Neural progenitor cell (in vitro differentiated cells): ENCODE results near the gene A2M. TPM values are rescaled to one million over a fixed set of nuclear protein-coding genes. Genes with fewer than 3 reads are reported as not detected.

Experiments used
- DNase-seq: peaks from one replicate; pipeline ENCODE4 v3.0.0-alpha.2; 2016; ENCODE audit warnings: low spot score
- H2AFZ ChIP-seq: fragments of 200-600 bp; sonication (generic); replicated peaks from 2 replicates; pipeline ENCODE4 v1.6.1; 2016; ENCODE audit warnings: antibody characterized with exemption
- H3F3A ChIP-seq: fragments of 200-600 bp; sonication (generic); 2 replicates; pipeline ENCODE4 v1.6.1; 2016; ENCODE audit warnings: antibody characterized with exemption, low read depth
- H3K27ac ChIP-seq: fragments of 200-600 bp; sonication (generic); 2 replicates; pipeline ENCODE4 v1.5.1; 2016; ENCODE audit warnings: mild to moderate bottlenecking
- H3K27me3 ChIP-seq: fragments of 200-600 bp; sonication (generic); 2 replicates; pipeline ENCODE4 v1.6.1; 2016; ENCODE audit warnings: mild to moderate bottlenecking, moderate library complexity
- H3K36me3 ChIP-seq: fragments of 200-600 bp; sonication (generic); 2 replicates; pipeline ENCODE4 v1.5.1; 2016
- H3K4me1 ChIP-seq: fragments of 200-600 bp; sonication (generic); 2 replicates; pipeline ENCODE4 v1.6.1; 2016; ENCODE audit warnings: mixed run types
- H3K4me2 ChIP-seq: fragments of 200-600 bp; sonication (generic); 2 replicates; pipeline ENCODE4 v1.6.1; 2016
- H3K4me3 ChIP-seq: fragments of 200-600 bp; sonication (generic); 2 replicates; pipeline ENCODE4 v1.5.1; 2016
- H3K79me2 ChIP-seq: fragments of 200-600 bp; sonication (generic); 2 replicates; pipeline ENCODE4 v1.6.1; 2016; ENCODE audit warnings: low read depth
- H3K9ac ChIP-seq: fragments of 200-600 bp; sonication (generic); 2 replicates; pipeline ENCODE4 v1.6.1; 2016
- H3K9me3 ChIP-seq: fragments of 200-600 bp; sonication (generic); 2 replicates; pipeline ENCODE4 v1.5.1; 2016; ENCODE audit warnings: low read depth
- H4K20me1 ChIP-seq: fragments of 200-600 bp; sonication (generic); 2 replicates; pipeline ENCODE4 v1.6.1; 2016; ENCODE audit warnings: low read depth
- H3K27ac Mint-ChIP-seq: 3 replicates; pipeline ENCODE4 v1.8.0; 2021; ENCODE audit warnings: mixed read lengths
- H3K27me3 Mint-ChIP-seq: 2 replicates; pipeline ENCODE4 v1.8.0; 2022; ENCODE audit warnings: low read depth, mild to moderate bottlenecking, inconsistent platforms, moderate library complexity, mixed read lengths; ENCODE audit not compliant: insufficient read depth
- H3K36me3 Mint-ChIP-seq: 3 replicates; pipeline ENCODE4 v1.8.0; 2021; ENCODE audit warnings: mixed read lengths
- H3K4me1 Mint-ChIP-seq: 3 replicates; pipeline ENCODE4 v1.8.0; 2021; ENCODE audit warnings: mixed read lengths
- H3K4me3 Mint-ChIP-seq: 3 replicates; pipeline ENCODE4 v1.8.0; 2021; ENCODE audit warnings: mild to moderate bottlenecking, moderate library complexity, mixed read lengths
- H3K9me3 Mint-ChIP-seq: 3 replicates; pipeline ENCODE4 v1.8.0; 2020; ENCODE audit warnings: mixed read lengths
- EZH2 ChIP-seq: fragments of 200-600 bp; sonication (generic); IDR thresholded peaks from 2 replicates; pipeline ENCODE4 v1.6.1; 2017; ENCODE audit warnings: antibody characterized with exemption, mild to moderate bottlenecking, moderate library complexity
- EZH2phosphoT487 ChIP-seq: fragments of 200-600 bp; sonication (generic); IDR thresholded peaks from 2 replicates; pipeline ENCODE4 v1.6.1; 2017; ENCODE audit warnings: antibody characterized with exemption
- total RNA-seq: library from RNA; depleted of rRNA; stranded (reverse); fragments of >200 nt; gene quantifications from 2 replicates; pipeline ENCODE4 v1.2.3, GENCODE V29; 2015; ENCODE audit warnings: low replicate concordance
- TF ChIP-seq, protein P1 (sequence below): fragments of 200-600 bp; sonication (generic); IDR thresholded peaks from 2 replicates; pipeline ENCODE4 v1.5.1; 2017; ENCODE audit warnings: antibody characterized with exemption, mild to moderate bottlenecking

The A2M gene
- total RNA-seq, 1 donor from 2014 or later = not detected

DNA sequence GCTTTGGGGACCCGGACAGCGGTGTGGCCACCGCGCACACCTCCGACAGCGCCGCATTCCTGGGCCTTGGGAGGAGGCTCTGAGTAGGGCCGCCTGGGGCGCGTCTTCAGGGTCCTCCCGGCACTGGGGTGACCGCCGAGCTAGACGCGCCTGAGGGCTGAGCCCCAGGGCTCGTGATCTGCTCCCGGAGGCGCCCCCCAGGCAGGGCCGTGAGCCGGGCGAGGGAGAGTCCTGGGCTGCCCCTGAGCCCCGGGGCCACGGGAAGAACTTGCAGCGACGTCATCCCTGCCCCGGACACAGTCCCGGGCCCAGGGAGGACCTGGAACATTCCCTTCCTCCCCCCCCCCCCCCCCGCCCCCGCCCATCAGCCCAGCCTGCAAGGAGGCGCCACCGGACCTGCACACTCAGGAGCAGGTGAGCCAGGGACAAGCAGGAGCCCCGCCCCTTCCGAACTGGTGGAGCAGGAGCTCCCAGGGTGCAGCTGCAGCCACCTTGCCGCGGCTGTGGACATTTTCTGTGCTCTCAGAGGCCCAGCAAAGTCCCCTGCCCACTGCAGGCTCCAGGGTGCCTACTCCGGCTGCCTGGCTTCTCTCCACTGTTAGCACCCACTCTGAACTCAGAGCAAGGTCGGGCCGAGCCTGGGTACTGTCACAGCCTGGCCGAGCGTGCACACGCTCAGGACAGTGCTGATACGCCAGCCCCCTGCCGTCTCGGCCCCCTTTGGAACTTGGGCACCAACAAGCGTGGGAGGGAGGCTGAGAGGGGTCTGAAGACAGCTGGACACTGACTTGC is 50.7 kb downstream of the A2M start:
- peak overlapping the region; percentile 75 for H3K4me3 ChIP-seq
- H3K4me1 ChIP-seq = peaks cover 10% of the 10 kb centered on the region
- H3F3A ChIP-seq = peaks cover 12% of the 10 kb centered on the region
- no peak overlapping the region for H3K27ac Mint-ChIP-seq
- H4K20me1 ChIP-seq = no peaks in the 10 kb centered on the region
- DNase-seq = peak; percentile 77
- H3K36me3 Mint-ChIP-seq = no peaks in the 10 kb centered on the region
- H3K27ac ChIP-seq = peak overlapping the region; percentile 65
- H3K9me3 Mint-ChIP-seq = no peaks in the 10 kb centered on the region
- no peak for TF ChIP-seq EZH2phosphoT487
- no peak for TF ChIP-seq EZH2
- TF ChIP-seq, protein P1, sequence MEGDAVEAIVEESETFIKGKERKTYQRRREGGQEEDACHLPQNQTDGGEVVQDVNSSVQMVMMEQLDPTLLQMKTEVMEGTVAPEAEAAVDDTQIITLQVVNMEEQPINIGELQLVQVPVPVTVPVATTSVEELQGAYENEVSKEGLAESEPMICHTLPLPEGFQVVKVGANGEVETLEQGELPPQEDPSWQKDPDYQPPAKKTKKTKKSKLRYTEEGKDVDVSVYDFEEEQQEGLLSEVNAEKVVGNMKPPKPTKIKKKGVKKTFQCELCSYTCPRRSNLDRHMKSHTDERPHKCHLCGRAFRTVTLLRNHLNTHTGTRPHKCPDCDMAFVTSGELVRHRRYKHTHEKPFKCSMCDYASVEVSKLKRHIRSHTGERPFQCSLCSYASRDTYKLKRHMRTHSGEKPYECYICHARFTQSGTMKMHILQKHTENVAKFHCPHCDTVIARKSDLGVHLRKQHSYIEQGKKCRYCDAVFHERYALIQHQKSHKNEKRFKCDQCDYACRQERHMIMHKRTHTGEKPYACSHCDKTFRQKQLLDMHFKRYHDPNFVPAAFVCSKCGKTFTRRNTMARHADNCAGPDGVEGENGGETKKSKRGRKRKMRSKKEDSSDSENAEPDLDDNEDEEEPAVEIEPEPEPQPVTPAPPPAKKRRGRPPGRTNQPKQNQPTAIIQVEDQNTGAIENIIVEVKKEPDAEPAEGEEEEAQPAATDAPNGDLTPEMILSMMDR = no peak
- no peaks in the 10 kb centered on the region for H3K9me3 ChIP-seq
- H2AFZ ChIP-seq = peak overlapping the region; percentile 81
- H3K4me1 Mint-ChIP-seq = peaks cover 10% of the 10 kb centered on the region
- H3K9ac ChIP-seq = peak overlapping the region; percentile 39
- peak overlapping the region; percentile 86 for H3K4me3 Mint-ChIP-seq
- peak overlapping the region; percentile 86 for H3K4me2 ChIP-seq
- no peaks in the 10 kb centered on the region for H3K27me3 Mint-ChIP-seq
- no peaks in the 10 kb centered on the region for H3K36me3 ChIP-seq
- no peaks in the 10 kb centered on the region for H3K79me2 ChIP-seq
- no peaks in the 10 kb centered on the region for H3K27me3 ChIP-seq

- H3K36me3 Mint-ChIP-seq = no peaks in the 10 kb centered on the region
- H3K9ac ChIP-seq = peak overlapping the region; percentile 39
Observed at GRCh38 chr12:9064201-9064814, 51.4 kb downstream of the A2M start.

GRCh38 chr12:9052610-9053009 is 63.1 kb downstream of the A2M start:
- Mint-ChIP-seq H3K9me3 (no peaks in the 10 kb centered on the region), H3K27ac (no peak overlapping the region), H3K4me1 (peaks cover 2% of the 10 kb centered on the region), H3K36me3 (no peaks in the 10 kb centered on the region), H3K4me3 (no peak overlapping the region), H3K27me3 (peaks cover 2% of the 10 kb centered on the region)
- Histone ChIP-seq H3K9me3 (no peaks in the 10 kb centered on the region), H3K9ac (no peak overlapping the region), H3F3A (no peaks in the 10 kb centered on the region), H3K27me3 (no peaks in the 10 kb centered on the region), H3K4me2 (no peak overlapping the region), H2AFZ (no peak overlapping the region), H4K20me1 (no peaks in the 10 kb centered on the region), H3K79me2 (no peaks in the 10 kb centered on the region), H3K27ac (no peak overlapping the region), H3K36me3 (no peaks in the 10 kb centered on the region), H3K4me3 (no peak overlapping the region), H3K4me1 (no peaks in the 10 kb centered on the region)
- TF ChIP-seq EZH2 (no peak), EZH2phosphoT487 (no peak)
- TF ChIP-seq, protein P1 = no peak
- DNase-seq = no peak

More at GRCh38 chr12:9064201-9064814, 51.4 kb downstream of the A2M start:
- peak overlapping the region; percentile 65 for H2AFZ ChIP-seq
- H3K4me1 ChIP-seq = peaks cover 10% of the 10 kb centered on the region
- H4K20me1 ChIP-seq = no peaks in the 10 kb centered on the region
- no peaks in the 10 kb centered on the region for H3K36me3 ChIP-seq
- peak overlapping the region; percentile 86 for H3K4me2 ChIP-seq
- no peak for TF ChIP-seq EZH2
- TF ChIP-seq, protein P1 = peak; percentile 49
- no peak for TF ChIP-seq EZH2phosphoT487
- H3K4me3 Mint-ChIP-seq = peak overlapping the region; percentile 86
- peak; percentile 83 for DNase-seq
- H3K4me1 Mint-ChIP-seq = peaks cover 10% of the 10 kb centered on the region
- H3F3A ChIP-seq = peaks cover 12% of the 10 kb centered on the region
- no peaks in the 10 kb centered on the region for H3K9me3 ChIP-seq
- H3K9me3 Mint-ChIP-seq = no peaks in the 10 kb centered on the region
- no peaks in the 10 kb centered on the region for H3K27me3 Mint-ChIP-seq
- H3K27ac Mint-ChIP-seq = peak overlapping the region; percentile 20
- peak overlapping the region; percentile 75 for H3K4me3 ChIP-seq
- H3K27ac ChIP-seq = peak overlapping the region; percentile 65
- H3K27me3 ChIP-seq = no peaks in the 10 kb centered on the region
- H3K79me2 ChIP-seq = no peaks in the 10 kb centered on the region
